G401 (cell line): ENCODE results near the gene ZBTB9. TPM values are rescaled to one million over a fixed set of nuclear protein-coding genes. Genes with fewer than 3 reads are reported as not detected.

Source experiments
- DNase-seq: peaks from one replicate; pipeline ENCODE4 v3.0.0-alpha.2; 2015; ENCODE audit warnings: low spot score
- in situ Hi-C: cut with HindIII; loops from 2 replicates; pipeline ENCODE4 v1.10.0; 2016; ENCODE audit warnings: low sequenced_read_pairs, mixed read lengths
- total RNA-seq: library from RNA; depleted of rRNA; stranded (reverse); fragments of >200 nt; shearing (Covaris generic); gene quantifications from 2 replicates; pipeline ENCODE4 v1.2.3, GENCODE V29; 2014; rRNA removed

Gene ZBTB9
- total RNA-seq, 1 experiment from 2014 or later = 25.1 TPM

GRCh38 chr6:33502486-33502885 lies 48.1 kb downstream of the ZBTB9 start:
- in situ Hi-C loops = no loop called here

GRCh38 chr6:33504486-33504885 lies 50.1 kb downstream of the ZBTB9 start:
- DNase-seq = no peak
- in situ Hi-C loops = no loop called here

More at GRCh38 chr6:33502486-33502885, 48.1 kb downstream of the ZBTB9 start:
- DNase-seq = no peak

- in situ Hi-C loops = no loop called here
- peak; percentile 16 for DNase-seq
Observed at GRCh38 chr6:33505548-33506370, 51.4 kb downstream of the ZBTB9 start.

Other genes starting within 250 kb of the ZBTB9 start
- gene HSD17B8, start 249.9 kb upstream of the ZBTB9 start, total RNA-seq = 13.3 and 18.2 TPM in 2 replicates
- gene RING1, start 246.1 kb upstream of the ZBTB9 start, total RNA-seq = 51.2 and 53.3 TPM in 2 replicates
- gene VPS52, start 182.7 kb upstream of the ZBTB9 start, total RNA-seq = 11.3 and 27.1 TPM in 2 replicates
- gene RPS18, start 182.5 kb upstream of the ZBTB9 start, total RNA-seq = 3,510 and 5,097 TPM in 2 replicates
- 0.61 and 1.9 TPM in 2 replicates for gene B3GALT4, start 177.5 kb upstream of the ZBTB9 start, total RNA-seq
- gene WDR46, start 165.3 kb upstream of the ZBTB9 start, total RNA-seq = 91.6 and 107 TPM in 2 replicates
- 131 and 154 TPM in 2 replicates for gene PFDN6, start 165.0 kb upstream of the ZBTB9 start, total RNA-seq
- 58.4 and 62.4 TPM in 2 replicates for gene RGL2, start 155.6 kb upstream of the ZBTB9 start, total RNA-seq
- gene TAPBP, start 140.5 kb upstream of the ZBTB9 start, total RNA-seq = 29.8 and 32.7 TPM in 2 replicates
- 12.8 and 17.1 TPM in 2 replicates for gene ZBTB22, start 136.8 kb upstream of the ZBTB9 start, total RNA-seq
- 49.3 and 66.2 TPM in 2 replicates for gene DAXX, start 131.6 kb upstream of the ZBTB9 start, total RNA-seq
- gene KIFC1, start 62.8 kb upstream of the ZBTB9 start, total RNA-seq = 98.5 and 123 TPM in 2 replicates
- 26.0 and 38.0 TPM in 2 replicates for gene PHF1, start 43.6 kb upstream of the ZBTB9 start, total RNA-seq
- 304 and 376 TPM in 2 replicates for gene CUTA, start 36.5 kb upstream of the ZBTB9 start, total RNA-seq
- 4.0 and 7.4 TPM in 2 replicates for gene SYNGAP1, start 34.5 kb upstream of the ZBTB9 start, total RNA-seq
- gene BAK1, start 125.7 kb downstream of the ZBTB9 start, total RNA-seq = 200 and 209 TPM in 2 replicates
- gene ITPR3, start 166.7 kb downstream of the ZBTB9 start, total RNA-seq = 66.0 and 67.9 TPM in 2 replicates